ENCODE data around the gene SLC9A1.
"Not testable (repeated sequence)": the region's sequence is repeated elsewhere in the genome, so short reads cannot be mapped to it uniquely, and the experiment has no call there.

SLC9A1 gene

DNA sequence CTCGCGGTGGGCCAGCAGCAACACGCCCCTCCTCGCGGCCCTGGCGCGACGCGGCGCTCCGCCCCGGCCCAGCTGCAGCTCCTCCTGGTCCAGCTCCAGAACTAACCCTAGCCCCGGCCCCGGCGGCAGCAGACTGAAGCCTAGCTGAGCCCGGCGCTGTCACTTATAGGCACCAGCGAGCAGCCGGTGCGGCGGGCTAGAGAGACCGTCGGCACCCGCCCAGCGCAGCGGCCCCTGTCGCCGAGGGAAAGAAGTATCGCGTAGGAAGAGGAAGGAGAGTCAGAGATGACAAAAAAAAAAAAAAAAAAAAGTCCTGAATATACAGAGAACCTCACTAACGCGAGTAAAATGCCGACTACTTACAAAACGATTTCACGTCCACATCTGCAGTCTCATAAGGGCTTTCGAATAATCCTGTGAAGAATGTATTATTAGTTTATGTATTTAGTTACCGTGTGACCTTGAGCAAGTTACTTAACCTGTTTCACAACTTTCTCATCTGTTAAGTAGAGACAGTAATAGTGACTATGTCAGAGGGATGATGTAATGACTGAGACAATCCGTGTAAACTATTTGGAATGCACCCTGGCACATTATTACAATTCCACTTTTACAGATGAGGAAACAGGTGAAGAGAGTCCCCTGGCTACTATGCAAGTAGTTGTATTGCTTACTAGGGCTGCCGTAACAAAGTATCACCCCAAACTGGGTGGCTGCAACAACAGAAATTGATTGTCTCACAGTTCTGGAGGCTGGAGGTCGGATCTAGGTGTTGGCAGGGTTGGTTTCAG lies at the start of gene SLC9A1:
SLC9A1 (minus strand) TSS at position 135 of the 791 bp plus-strand sequence. CDS start 791 bp downstream, outside the sequence.
- in situ Hi-C loops (cut with HindIII; ENCODE audit: low sequenced_read_pairs), result no loop called here

DNA sequence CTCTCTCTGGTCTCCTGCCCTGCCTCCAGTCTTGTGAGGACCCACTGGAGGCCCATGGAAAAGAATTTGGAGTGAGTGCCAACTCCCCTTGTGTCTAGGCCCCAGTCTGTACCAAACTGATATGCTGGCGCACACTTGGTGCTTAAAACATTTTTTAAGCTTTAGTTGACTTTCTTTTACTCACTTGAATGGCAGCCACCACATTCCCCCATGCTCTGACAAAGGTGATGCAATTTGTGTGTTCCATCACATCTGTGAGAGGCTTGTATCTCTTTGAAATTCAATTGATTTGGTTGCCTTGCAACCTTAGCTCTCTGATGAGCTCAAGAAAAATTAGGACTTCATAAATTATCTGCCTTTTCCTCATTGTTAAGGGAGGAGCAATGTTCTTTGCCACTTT lies 49.0 kb upstream of the SLC9A1 start:
- in situ Hi-C loops (cut with HindIII; ENCODE audit: low sequenced_read_pairs), result no loop called here

- in situ Hi-C loops (cut with HindIII; ENCODE audit: low sequenced_read_pairs), result no loop called here
These were observed 46.4 kb upstream of the SLC9A1 start for GRCh38 chr1:27201295-27201694.

DNA sequence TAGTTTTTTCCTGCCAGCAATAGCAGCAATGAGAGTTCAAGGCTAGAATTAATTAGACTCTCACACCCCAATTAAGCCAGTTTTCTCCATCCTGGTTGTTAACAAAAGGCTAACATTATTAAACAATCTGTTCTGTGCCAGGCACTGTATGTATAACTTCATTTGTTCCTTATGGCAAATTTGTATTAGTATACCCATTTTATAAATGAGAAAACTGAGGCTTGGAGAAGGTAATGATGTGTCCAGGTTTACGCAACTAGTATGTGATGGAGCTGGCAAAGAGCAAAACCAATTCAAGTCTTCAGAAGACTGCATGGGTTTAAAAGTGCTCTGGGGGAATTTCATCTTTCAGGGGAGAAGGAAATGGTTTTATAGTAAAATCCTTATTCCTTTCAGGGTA lies 38.3 kb upstream of the SLC9A1 start:
- in situ Hi-C loops (cut with HindIII; ENCODE audit: low sequenced_read_pairs), result no loop called here

DNA sequence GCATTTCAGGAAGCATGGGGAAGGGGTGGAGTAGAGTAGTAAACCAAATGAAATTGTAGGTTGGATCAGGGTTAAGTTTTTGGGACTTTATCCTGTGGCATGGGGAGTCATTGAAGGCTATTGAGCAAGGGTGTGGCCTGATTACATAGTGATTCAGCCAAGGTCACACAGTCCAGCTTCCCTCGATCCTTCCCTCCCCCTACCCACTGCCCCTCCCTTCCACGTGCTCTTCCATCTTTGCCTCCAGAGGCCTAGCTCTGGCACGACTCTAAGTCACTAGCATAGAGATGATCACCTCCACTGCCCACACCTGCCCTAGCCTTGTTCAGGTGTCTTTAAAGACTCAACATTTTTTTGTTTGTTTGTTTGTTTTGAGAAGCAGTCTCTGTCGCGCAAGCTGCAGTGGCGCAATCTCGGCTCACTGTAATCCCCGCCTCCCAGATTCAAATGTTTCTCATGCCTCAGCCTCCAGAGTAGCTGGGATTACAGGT lies 37.2 kb upstream of the SLC9A1 start:
- in situ Hi-C loops (cut with HindIII; ENCODE audit: low sequenced_read_pairs), result no loop called here

- in situ Hi-C loops (cut with HindIII; ENCODE audit: low sequenced_read_pairs), result not testable (repeated sequence)
These were observed 29.7 kb upstream of the SLC9A1 start for GRCh38 chr1:27184665-27185064.

DNA sequence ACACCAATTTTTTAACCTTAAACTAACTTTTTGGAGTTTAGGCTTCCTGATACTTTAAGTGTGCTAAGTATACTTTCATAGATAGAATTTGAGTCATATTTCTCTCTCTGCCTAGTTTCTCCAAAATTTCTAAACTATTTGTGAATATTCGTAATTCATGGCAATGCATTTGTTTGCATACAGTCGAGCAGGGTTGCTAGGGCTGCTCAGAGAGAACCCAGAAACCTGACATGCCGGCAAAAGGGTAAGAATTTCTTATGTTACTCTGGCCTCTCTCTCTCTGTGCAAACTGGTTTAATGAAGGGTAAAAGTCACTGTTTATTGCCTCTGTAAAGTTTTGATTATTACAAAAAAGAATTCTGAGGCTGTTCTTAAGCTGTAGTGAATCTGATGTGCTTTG lies 25.1 kb upstream of the SLC9A1 start:
- in situ Hi-C loops (cut with HindIII; ENCODE audit: low sequenced_read_pairs), result no loop called here

- in situ Hi-C loops (cut with HindIII; ENCODE audit: low sequenced_read_pairs), result no loop called here
These were observed 24.5 kb upstream of the SLC9A1 start for GRCh38 chr1:27179379-27179778.

GRCh38 chr1:27176954-27177353 lies 22.0 kb upstream of the SLC9A1 start:
- in situ Hi-C loops (cut with HindIII; ENCODE audit: low sequenced_read_pairs), result no loop called here

DNA sequence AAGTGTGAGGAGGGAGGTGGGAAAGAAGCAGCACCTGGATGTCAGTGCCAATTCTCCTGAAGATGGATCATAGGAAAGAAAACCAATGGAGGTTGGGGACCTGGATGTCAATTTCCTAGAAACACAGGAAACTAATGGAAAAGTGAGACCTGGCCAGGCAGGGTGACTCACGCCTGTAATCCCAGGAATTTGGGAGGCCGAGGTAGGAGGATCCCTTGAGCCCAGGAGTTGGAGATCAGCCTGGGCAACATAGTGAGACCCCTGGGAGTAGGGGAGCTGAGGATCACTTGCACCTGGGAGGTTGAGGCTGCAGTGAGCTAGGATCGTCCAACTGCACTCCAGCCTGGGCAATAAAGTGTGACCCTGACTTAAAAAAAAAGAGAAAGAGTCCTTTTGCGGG lies 21.4 kb upstream of the SLC9A1 start:
- in situ Hi-C loops (cut with HindIII; ENCODE audit: low sequenced_read_pairs), result no loop called here

GRCh38 chr1:27172992-27173391 lies 18.1 kb upstream of the SLC9A1 start:
- in situ Hi-C loops (cut with HindIII; ENCODE audit: low sequenced_read_pairs), result not testable (repeated sequence)

DNA sequence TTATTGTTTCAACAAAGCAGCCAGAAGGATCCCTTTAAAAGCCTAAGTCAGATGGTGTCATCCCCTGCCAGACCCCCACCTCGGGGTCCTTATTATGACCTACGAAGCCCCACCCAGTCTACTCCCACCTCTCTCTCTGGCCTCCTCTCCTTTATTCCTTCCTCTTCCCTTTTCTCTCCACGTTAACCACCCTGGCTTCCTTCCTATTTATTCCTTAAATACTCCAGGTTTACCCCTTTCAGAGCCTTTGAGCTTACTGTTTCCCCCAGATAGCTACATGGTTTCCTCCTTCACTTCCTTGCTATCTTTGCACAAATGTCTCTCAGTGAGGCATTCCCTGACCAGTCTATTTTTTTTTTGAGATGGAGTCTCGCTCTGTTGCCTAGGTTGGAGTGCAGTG lies 12.0 kb upstream of the SLC9A1 start:
- in situ Hi-C loops (cut with HindIII; ENCODE audit: low sequenced_read_pairs), result no loop called here

DNA sequence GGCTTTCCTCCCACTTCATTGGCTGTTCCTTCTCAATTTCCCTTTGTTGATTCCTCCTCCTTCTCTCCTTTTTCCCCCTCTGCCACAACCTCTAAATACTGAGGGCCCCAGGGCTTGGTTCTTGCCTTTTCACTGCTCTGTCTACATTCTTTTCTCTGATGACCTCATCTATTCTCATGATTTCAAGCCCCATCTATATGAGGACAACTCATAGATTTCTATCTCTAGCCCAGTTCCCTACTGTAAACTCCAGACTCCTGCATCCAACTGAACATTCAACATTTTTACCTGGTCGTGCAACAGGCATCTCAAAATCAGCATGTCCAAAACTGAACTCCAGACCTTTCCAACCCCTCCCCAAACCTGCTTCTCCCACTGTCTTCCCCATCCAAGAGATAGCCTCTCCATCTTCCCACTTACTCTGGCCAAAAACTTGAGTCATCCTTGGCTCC lies 11.5 kb upstream of the SLC9A1 start:
- in situ Hi-C loops (cut with HindIII; ENCODE audit: low sequenced_read_pairs), result no loop called here

- in situ Hi-C loops (cut with HindIII; ENCODE audit: low sequenced_read_pairs), result no loop called here
These were observed 8.2 kb upstream of the SLC9A1 start for GRCh38 chr1:27163093-27163492.

GRCh38 chr1:27162090-27162489 lies 7.2 kb upstream of the SLC9A1 start:
- in situ Hi-C loops (cut with HindIII; ENCODE audit: low sequenced_read_pairs), result no loop called here

- in situ Hi-C loops (cut with HindIII; ENCODE audit: low sequenced_read_pairs), result no loop called here
These were observed 6.7 kb upstream of the SLC9A1 start for GRCh38 chr1:27161594-27161993.

DNA sequence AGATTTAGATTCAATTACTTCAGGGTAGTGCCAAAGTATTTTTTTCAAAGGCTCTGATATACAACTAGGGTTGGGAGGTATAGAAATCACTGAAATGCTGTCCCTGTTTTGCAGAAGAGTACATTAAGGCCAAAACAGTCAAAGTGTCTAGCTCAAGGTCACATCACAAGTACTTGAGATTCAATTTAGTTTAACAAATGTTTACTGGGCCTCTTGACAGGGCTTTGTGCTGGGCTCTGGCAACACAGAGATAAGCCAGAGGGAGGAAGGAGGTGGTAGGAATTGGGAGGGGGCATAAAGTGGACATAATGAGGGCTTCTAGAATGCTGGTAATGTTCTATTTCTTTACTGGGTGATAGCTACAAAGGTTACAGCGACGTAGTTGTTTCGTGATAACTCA lies 2.3 kb upstream of the SLC9A1 start:
- in situ Hi-C loops (cut with HindIII; ENCODE audit: low sequenced_read_pairs), result no loop called here

GRCh38 chr1:27154469-27154990 lies 395 bp downstream of the SLC9A1 start:
- in situ Hi-C loops (cut with HindIII; ENCODE audit: low sequenced_read_pairs), result no loop called here

GRCh38 chr1:27153927-27154358 lies 982 bp downstream of the SLC9A1 start:
- in situ Hi-C loops (cut with HindIII; ENCODE audit: low sequenced_read_pairs), result no loop called here

- in situ Hi-C loops (cut with HindIII; ENCODE audit: low sequenced_read_pairs), result no loop called here
These were observed 1.4 kb downstream of the SLC9A1 start for GRCh38 chr1:27153549-27153886.

DNA sequence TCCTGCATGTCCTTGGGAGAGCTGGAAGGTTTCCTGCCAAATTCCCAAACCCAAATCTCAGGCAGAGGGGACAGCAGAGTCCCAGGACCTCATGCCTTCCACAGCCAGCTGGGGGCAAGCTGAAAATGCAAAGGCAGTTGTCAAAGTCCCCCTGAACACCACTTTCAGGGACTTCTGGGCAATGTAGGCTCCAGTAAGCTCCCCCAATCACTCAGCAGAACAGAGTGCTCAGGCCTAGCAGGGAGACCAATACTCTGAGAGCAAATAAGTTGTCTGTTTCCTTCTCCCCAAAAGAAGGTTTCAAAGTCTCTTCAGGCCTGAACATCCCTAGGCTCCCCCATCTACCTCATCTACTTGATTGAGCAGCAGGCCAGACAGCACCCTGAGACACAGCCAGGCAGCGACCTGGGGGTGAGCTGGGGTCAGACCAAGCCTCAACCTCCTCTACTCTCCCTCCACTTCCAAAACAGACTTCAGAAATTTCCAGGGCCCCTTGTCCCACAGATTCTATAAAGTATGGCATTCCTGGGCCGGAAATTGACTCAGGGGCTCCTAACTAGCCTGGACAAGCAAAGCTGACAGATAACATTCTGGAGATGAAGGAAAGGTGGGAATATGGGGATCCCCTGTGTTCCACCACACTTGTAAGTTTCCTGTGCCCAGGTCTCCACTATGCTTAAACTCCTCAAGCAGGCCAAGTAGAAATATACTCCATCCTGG lies 1.9 kb downstream of the SLC9A1 start:
- in situ Hi-C loops (cut with HindIII; ENCODE audit: low sequenced_read_pairs), result no loop called here

Measured in DLD1 (cell line).